ENCODE data around the gene LPAR1. TPM values are rescaled to one million over a fixed set of nuclear protein-coding genes. Genes with fewer than 3 reads are reported as not detected.

The LPAR1 gene
- total RNA-seq, 6 donors from 2014 or later: 9.3 to 28.7 (median 15.6) TPM

DNA sequence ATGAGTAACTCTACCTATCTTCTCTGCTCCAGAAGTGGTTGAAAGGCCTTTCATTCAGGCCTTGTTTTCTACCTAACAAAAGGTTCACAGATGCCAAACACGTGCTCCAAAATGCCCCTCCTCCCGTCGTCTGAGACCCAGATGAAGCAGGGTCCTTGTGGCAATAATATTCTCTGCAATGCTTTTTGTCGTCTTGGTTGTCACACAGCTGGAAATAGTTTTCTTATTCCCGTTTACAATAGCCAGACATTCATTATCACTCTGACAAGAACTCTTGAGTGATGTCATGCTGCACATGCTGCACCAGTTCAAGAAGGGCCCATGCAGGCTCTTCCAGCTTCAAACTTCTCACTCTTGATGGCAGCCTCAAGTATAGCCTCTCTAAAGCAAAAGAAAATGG lies 7.8 kb downstream of the LPAR1 start:
- 72 to 75% methylated on average over 5 of the region's 5 CpGs for WGBS, 2 donors
- Histone ChIP-seq H3K4me3 (no peak overlapping the region), H3K36me3 (no peaks in the 10 kb centered on the region), H3K9me3 (no peaks in the 10 kb centered on the region), H3K27ac (no peak overlapping the region), H3K4me1 (no peaks in the 10 kb centered on the region), H3K27me3 (no peaks in the 10 kb centered on the region)
- no peak for DNase-seq
- ATAC-seq (ENCODE audit: low FRiP score in 2 of 2): no peak
- TF ChIP-seq, protein P1, sequence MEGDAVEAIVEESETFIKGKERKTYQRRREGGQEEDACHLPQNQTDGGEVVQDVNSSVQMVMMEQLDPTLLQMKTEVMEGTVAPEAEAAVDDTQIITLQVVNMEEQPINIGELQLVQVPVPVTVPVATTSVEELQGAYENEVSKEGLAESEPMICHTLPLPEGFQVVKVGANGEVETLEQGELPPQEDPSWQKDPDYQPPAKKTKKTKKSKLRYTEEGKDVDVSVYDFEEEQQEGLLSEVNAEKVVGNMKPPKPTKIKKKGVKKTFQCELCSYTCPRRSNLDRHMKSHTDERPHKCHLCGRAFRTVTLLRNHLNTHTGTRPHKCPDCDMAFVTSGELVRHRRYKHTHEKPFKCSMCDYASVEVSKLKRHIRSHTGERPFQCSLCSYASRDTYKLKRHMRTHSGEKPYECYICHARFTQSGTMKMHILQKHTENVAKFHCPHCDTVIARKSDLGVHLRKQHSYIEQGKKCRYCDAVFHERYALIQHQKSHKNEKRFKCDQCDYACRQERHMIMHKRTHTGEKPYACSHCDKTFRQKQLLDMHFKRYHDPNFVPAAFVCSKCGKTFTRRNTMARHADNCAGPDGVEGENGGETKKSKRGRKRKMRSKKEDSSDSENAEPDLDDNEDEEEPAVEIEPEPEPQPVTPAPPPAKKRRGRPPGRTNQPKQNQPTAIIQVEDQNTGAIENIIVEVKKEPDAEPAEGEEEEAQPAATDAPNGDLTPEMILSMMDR (IDR thresholded peaks at IDR 0.05): no peak
- TF ChIP-seq POLR2A (IDR thresholded peaks at IDR 0.05): no peak
- no peak for TF ChIP-seq POLR2AphosphoS5 (IDR thresholded peaks at IDR 0.05)
- no peak for TF ChIP-seq EP300 (IDR thresholded peaks at IDR 0.05)

DNA sequence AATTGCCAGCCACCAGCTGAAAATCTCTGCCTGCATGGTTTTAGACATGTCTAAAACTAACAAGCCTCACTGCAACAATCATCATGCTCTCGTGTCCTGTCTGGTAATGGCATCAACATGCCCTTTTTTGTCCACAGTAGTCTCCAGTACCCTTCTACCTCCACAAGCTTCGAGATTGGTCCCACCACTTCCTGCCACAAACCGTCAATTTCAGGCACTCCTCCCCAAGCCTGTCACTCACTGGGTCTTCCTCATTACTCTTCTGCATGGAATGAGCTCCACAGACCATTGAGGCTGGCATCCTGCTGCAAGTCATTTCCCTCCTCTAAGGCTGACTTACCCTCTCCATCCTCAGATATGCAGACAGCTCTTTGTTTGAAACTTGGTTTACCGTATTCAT lies 9.0 kb downstream of the LPAR1 start:
- Histone ChIP-seq H3K9me3 (no peaks in the 10 kb centered on the region), H3K27me3 (no peaks in the 10 kb centered on the region), H3K4me1 (no peaks in the 10 kb centered on the region), H3K27ac (no peak overlapping the region), H3K36me3 (no peaks in the 10 kb centered on the region), H3K4me3 (no peak overlapping the region)
- no peak for TF ChIP-seq POLR2A (IDR thresholded peaks at IDR 0.05)
- TF ChIP-seq POLR2AphosphoS5 (IDR thresholded peaks at IDR 0.05): no peak
- TF ChIP-seq EP300 (IDR thresholded peaks at IDR 0.05): no peak
- TF ChIP-seq, protein P1 (IDR thresholded peaks at IDR 0.05): no peak
- DNase-seq: no peak
- 62 to 69% methylated on average over 4 of the region's 4 CpGs for WGBS, 2 donors
- no peak for ATAC-seq (ENCODE audit: low FRiP score in 2 of 2)

- H3K9me3 ChIP-seq: no peaks in the 10 kb centered on the region
- H3K27ac ChIP-seq: no peak overlapping the region
- H3K4me3 ChIP-seq: no peak overlapping the region
- no peak for ATAC-seq (ENCODE audit: low FRiP score in 2 of 2)
- H3K27me3 ChIP-seq: no peaks in the 10 kb centered on the region
- TF ChIP-seq EP300 (IDR thresholded peaks at IDR 0.05) (no peak), POLR2A (IDR thresholded peaks at IDR 0.05) (no peak), POLR2AphosphoS5 (IDR thresholded peaks at IDR 0.05) (no peak)
- TF ChIP-seq, protein P1 (IDR thresholded peaks at IDR 0.05): no peak
- H3K4me1 ChIP-seq: no peaks in the 10 kb centered on the region
- no peaks in the 10 kb centered on the region for H3K36me3 ChIP-seq
- WGBS, 2 donors: 86 to 95% methylated on average over 2 of the region's 2 CpGs
- no peak for DNase-seq
These were observed 10.5 kb downstream of the LPAR1 start for GRCh38 chr9:111027798-111028197.

GRCh38 chr9:111023128-111023527 lies 15.1 kb downstream of the LPAR1 start:
- ATAC-seq (ENCODE audit: low FRiP score in 2 of 2) (no peak), DNase-seq (no peak)
- no peaks in the 10 kb centered on the region for H3K4me1 ChIP-seq
- no peak overlapping the region for H3K27ac ChIP-seq
- 59 to 67% methylated on average over 3 of the region's 3 CpGs for WGBS, 2 donors
- no peaks in the 10 kb centered on the region for H3K36me3 ChIP-seq
- TF ChIP-seq POLR2A (IDR thresholded peaks at IDR 0.05) (no peak), POLR2AphosphoS5 (IDR thresholded peaks at IDR 0.05) (no peak), EP300 (IDR thresholded peaks at IDR 0.05) (no peak)
- TF ChIP-seq, protein P1 (IDR thresholded peaks at IDR 0.05): no peak
- H3K9me3 ChIP-seq: no peaks in the 10 kb centered on the region
- no peaks in the 10 kb centered on the region for H3K27me3 ChIP-seq
- H3K4me3 ChIP-seq: no peak overlapping the region

- Histone ChIP-seq H3K9me3 (no peaks in the 10 kb centered on the region), H3K4me1 (peaks cover 0 to 12% (median 2%) of the 10 kb centered on the region in 4 donors), H3K27me3 (no peaks in the 10 kb centered on the region), H3K27ac (no peak overlapping the region), H3K4me3 (no peak overlapping the region), H3K36me3 (no peaks in the 10 kb centered on the region)
- no peak for TF ChIP-seq EP300 (IDR thresholded peaks at IDR 0.05)
- no peak for ATAC-seq (ENCODE audit: low FRiP score in 2 of 2)
- no peak for DNase-seq
- WGBS, 2 donors: 52 to 63% methylated on average over 1 of the region's 1 CpG
These were observed 17.7 kb downstream of the LPAR1 start for GRCh38 chr9:111020594-111020993.
